ENCODE measurements around the gene LAMTOR1.

DNA sequence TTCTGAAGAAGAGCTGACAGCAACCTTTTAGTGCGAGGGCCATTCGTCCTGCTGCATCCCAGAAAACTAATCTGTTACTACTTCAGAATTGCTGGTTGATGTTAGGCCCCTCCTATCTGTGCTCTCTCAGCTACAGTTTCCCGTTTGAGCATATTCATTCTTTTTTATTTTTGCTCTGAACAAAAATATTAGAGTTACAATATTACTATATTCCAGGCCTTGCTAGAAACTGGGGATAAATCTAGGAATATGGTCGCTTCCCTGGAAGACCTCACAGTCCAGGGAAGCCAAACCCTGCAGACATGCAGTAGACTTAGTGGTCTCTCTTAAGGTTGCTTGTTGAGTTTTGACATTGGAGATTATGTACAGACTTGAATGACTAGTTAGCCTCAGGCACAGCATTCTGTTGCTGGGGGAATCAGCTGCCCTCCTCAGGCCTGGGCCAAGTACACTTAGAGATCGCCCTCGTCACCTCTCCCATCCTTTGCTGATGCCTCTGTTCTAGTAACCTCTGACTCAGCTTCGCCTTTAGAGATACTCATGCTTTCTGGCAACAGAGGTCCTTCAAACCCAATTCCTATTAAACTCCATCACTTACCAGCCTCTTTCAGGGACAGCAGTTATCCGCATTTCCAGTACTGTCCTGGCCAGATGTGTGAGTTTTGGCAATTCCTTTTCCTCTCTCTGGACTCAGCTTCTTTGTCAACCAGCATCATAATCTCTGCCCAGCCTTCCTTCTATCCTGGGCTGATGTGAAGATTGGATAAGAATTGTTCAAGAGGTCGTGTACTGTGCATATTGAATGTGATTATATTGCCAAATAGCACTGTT, 10.1 kb upstream of the LAMTOR1 start:
- TF ChIP-seq, protein P1, sequence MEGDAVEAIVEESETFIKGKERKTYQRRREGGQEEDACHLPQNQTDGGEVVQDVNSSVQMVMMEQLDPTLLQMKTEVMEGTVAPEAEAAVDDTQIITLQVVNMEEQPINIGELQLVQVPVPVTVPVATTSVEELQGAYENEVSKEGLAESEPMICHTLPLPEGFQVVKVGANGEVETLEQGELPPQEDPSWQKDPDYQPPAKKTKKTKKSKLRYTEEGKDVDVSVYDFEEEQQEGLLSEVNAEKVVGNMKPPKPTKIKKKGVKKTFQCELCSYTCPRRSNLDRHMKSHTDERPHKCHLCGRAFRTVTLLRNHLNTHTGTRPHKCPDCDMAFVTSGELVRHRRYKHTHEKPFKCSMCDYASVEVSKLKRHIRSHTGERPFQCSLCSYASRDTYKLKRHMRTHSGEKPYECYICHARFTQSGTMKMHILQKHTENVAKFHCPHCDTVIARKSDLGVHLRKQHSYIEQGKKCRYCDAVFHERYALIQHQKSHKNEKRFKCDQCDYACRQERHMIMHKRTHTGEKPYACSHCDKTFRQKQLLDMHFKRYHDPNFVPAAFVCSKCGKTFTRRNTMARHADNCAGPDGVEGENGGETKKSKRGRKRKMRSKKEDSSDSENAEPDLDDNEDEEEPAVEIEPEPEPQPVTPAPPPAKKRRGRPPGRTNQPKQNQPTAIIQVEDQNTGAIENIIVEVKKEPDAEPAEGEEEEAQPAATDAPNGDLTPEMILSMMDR (conservative IDR thresholded peaks at IDR 0.05) = no peak
- TF ChIP-seq ZFX (IDR thresholded peaks at IDR 0.05) = no peak
